PC-9 (cell line): ENCODE measurements around the gene PRICKLE4. TPM values are rescaled to one million over a fixed set of nuclear protein-coding genes. Genes with fewer than 3 reads are reported as not detected.

Experiments
- BruUV-seq: library from RNA; stranded (reverse); fragments of 400-500 nt; replicated peaks from 2 replicates; lab custom pipeline; 2021; lab: Mats Ljungman, UMichigan
- CTCF ChIA-PET: fragments of 300-600 bp; sonication (Branson Sonifier 250); formaldehyde crosslinking; loops from one replicate; lab custom pipeline; 2022; ENCODE audit warnings: antibody characterized with exemption; lab: Charles Lee
- POLR2A ChIA-PET: fragments of 300-600 bp; sonication (Branson Sonifier 250); formaldehyde crosslinking; loops from one replicate; lab custom pipeline; 2022; ENCODE audit warnings: antibody characterized with exemption; ENCODE audit not compliant: unreplicated experiment; lab: Charles Lee
- DNase-seq, 2 experiments: peaks; one replicate each; pipeline versions ENCODE4 v3.0.0 to v3.0.0-alpha.2; 2015 to 2022; ENCODE audit warnings: mixed read lengths in 1 of 2
- H2AFZ ChIP-seq: fragments of 200-600 bp; sonication (generic); 2 replicates; pipeline ENCODE4 v1.8.1; 2017; ENCODE audit warnings: antibody characterized with exemption
- H3F3A ChIP-seq: fragments of 200-600 bp; sonication (generic); 2 replicates; pipeline ENCODE4 v1.8.1; 2017; ENCODE audit warnings: antibody characterized with exemption, mild to moderate bottlenecking, low read depth; ENCODE audit not compliant: insufficient read depth
- H3K27ac ChIP-seq: fragments of 200-600 bp; sonication (generic); 2 replicates; pipeline ENCODE4 v1.6.1; 2016; ENCODE audit warnings: mixed run types
- H3K27me3 ChIP-seq: fragments of 200-600 bp; sonication (generic); 2 replicates; pipeline ENCODE4 v1.6.1; 2016; ENCODE audit warnings: low read depth, mixed run types; ENCODE audit not compliant: insufficient read depth
- H3K36me3 ChIP-seq: fragments of 200-600 bp; sonication (generic); 2 replicates; pipeline ENCODE4 v1.6.1; 2016; ENCODE audit warnings: low read depth, mixed run types
- H3K4me1 ChIP-seq: fragments of 200-600 bp; sonication (generic); replicated peaks from 2 replicates; pipeline ENCODE4 v1.6.1; 2016; ENCODE audit warnings: mixed run types; ENCODE audit not compliant: insufficient read depth
- H3K4me2 ChIP-seq: fragments of 200-600 bp; sonication (generic); 2 replicates; pipeline ENCODE4 v1.6.1; 2017; ENCODE audit warnings: mixed run types
- H3K4me3 ChIP-seq: fragments of 200-600 bp; sonication (generic); 2 replicates; pipeline ENCODE4 v1.6.1; 2016; ENCODE audit warnings: mixed run types
- H3K79me2 ChIP-seq: fragments of 200-600 bp; sonication (generic); 2 replicates; pipeline ENCODE4 v1.6.1; 2017; ENCODE audit warnings: low read depth, mixed run types
- H3K9me2 ChIP-seq: fragments of 200-600 bp; sonication (generic); 2 replicates; pipeline ENCODE4 v1.8.1; 2017; ENCODE audit warnings: mild to moderate bottlenecking; ENCODE audit not compliant: insufficient read depth
- H3K9me3 ChIP-seq: fragments of 200-600 bp; sonication (generic); 2 replicates; pipeline ENCODE4 v1.8.1; 2016; ENCODE audit warnings: low read depth; ENCODE audit not compliant: insufficient read depth
- H4K20me1 ChIP-seq: fragments of 200-600 bp; sonication (generic); 2 replicates; pipeline ENCODE4 v1.8.1; 2017; ENCODE audit not compliant: insufficient read depth
- EZH2 ChIP-seq: fragments of 200-600 bp; sonication (generic); IDR thresholded peaks from 2 replicates; pipeline ENCODE4 v1.8.0; 2017; ENCODE audit warnings: antibody characterized with exemption, low read depth
- intact Hi-C: fragments of 100-400 bp; cut with micrococcal nuclease; formaldehyde crosslinking; loops from one replicate; pipeline ENCODE4 v1.10.0; 2022; ENCODE audit not compliant: unreplicated experiment
- total RNA-seq: library from RNA; stranded (reverse); gene quantifications from 2 replicates; pipeline ENCODE4 v1.2.3, GENCODE V29; 2021
- TF ChIP-seq, protein P1 (sequence below): fragments of 200-600 bp; sonication (generic); conservative IDR thresholded peaks from 2 replicates; pipeline ENCODE4 v1.6.1; 2017; ENCODE audit warnings: mixed run types, antibody characterized with exemption, mild to moderate bottlenecking, moderate library complexity

The PRICKLE4 gene
- total RNA-seq, 1 experiment from 2014 or later = 9.2 TPM

DNA sequence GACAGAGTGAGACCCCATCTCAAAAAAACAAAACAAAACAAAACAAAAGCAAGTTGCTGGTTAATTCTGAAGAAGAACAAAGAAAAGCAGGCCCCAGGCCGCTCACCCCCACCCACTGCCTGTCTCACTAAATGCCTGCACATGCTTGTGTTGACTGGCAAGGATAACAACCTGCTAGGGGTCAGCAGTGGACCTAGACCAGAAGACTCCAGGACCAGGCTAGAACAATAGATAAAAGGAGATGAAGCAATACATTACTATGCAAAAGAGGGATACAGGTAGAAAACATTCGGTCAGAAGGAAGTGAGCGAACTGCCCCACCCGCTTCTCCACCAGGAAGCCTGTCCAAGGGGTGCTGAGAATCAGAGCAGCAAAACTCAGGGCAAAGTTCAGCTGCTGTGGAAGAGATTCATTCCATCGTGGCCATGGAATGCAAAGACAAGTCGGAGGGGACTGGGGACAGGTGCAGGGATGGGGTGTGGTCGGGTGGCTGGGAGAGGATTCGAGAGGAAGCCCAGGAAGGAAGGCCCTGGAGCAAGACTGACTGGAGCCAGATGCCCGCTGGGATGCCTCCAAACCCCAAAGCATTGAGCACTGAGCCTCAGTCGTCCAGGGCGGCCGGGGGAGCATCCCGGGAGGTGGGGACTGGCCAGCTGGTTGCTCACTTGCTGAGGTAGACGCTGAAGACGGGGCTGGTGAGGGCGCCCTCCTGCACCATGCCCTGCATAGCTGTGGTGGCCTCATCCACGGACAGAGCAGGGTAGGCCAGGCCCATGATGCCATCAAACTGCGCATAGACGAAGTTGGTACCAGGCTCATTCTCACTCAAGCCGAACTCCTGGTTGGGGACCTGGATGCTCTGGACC is 38.7 kb upstream of the PRICKLE4 start:
- CTCF ChIA-PET = no interaction called here
- Histone ChIP-seq H3K36me3 (no peaks in the 10 kb centered on the region), H3K9me2 (no peaks in the 10 kb centered on the region), H3K27ac (peak overlapping the region; percentile 84), H4K20me1 (no peaks in the 10 kb centered on the region), H3K4me3 (no peak overlapping the region), H3K79me2 (no peaks in the 10 kb centered on the region), H3K4me1 (peaks cover 46% of the 10 kb centered on the region), H2AFZ (0 out of 2 replicates have a peak overlapping the region, but pooled peaks have one; percentile 9), H3K27me3 (no peaks in the 10 kb centered on the region), H3K4me2 (peak overlapping the region; percentile 60), H3K9me3 (no peaks in the 10 kb centered on the region), H3F3A (peaks cover 32% of the 10 kb centered on the region)
- BruUV-seq = no TSS peak
- intact Hi-C loops = no loop called here
- POLR2A ChIA-PET = interaction anchor here (0.7 kb wide), 1 partner anchor 19 kb away, joined by 4 read pairs; no protein-coding TSS in a partner anchor
- peak; percentile 75 to 94 for DNase-seq
- TF ChIP-seq, protein P1, sequence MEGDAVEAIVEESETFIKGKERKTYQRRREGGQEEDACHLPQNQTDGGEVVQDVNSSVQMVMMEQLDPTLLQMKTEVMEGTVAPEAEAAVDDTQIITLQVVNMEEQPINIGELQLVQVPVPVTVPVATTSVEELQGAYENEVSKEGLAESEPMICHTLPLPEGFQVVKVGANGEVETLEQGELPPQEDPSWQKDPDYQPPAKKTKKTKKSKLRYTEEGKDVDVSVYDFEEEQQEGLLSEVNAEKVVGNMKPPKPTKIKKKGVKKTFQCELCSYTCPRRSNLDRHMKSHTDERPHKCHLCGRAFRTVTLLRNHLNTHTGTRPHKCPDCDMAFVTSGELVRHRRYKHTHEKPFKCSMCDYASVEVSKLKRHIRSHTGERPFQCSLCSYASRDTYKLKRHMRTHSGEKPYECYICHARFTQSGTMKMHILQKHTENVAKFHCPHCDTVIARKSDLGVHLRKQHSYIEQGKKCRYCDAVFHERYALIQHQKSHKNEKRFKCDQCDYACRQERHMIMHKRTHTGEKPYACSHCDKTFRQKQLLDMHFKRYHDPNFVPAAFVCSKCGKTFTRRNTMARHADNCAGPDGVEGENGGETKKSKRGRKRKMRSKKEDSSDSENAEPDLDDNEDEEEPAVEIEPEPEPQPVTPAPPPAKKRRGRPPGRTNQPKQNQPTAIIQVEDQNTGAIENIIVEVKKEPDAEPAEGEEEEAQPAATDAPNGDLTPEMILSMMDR = 0 out of 2 replicates have a peak, but pooled peaks have one; percentile 18
- no peak for TF ChIP-seq EZH2

- POLR2A ChIA-PET = interaction anchor here (0.5 kb wide), 1 partner anchor 25 kb away, joined by 4 read pairs; no protein-coding TSS in a partner anchor
- H3K9me3 ChIP-seq = no peaks in the 10 kb centered on the region
Measured at GRCh38 chr6:41743406-41744235, 37.0 kb upstream of the PRICKLE4 start.

More at GRCh38 chr6:41743406-41744235, 37.0 kb upstream of the PRICKLE4 start:
- no peaks in the 10 kb centered on the region for H4K20me1 ChIP-seq
- no peak for TF ChIP-seq EZH2
- TF ChIP-seq, protein P1 = no peak
- BruUV-seq = no TSS peak
- H3K27me3 ChIP-seq = no peaks in the 10 kb centered on the region
- H3F3A ChIP-seq = peaks cover 35% of the 10 kb centered on the region
- intact Hi-C loops = no loop called here
- no peaks in the 10 kb centered on the region for H3K79me2 ChIP-seq
- no peak for DNase-seq
- no peak overlapping the region for H3K27ac ChIP-seq
- no peaks in the 10 kb centered on the region for H3K9me2 ChIP-seq
- H2AFZ ChIP-seq = no peak overlapping the region
- CTCF ChIA-PET = no interaction called here
- no peak overlapping the region for H3K4me3 ChIP-seq
- no peak overlapping the region for H3K4me2 ChIP-seq
- H3K36me3 ChIP-seq = no peaks in the 10 kb centered on the region
- H3K4me1 ChIP-seq = peaks cover 57% of the 10 kb centered on the region
